GM23248 (cell line): ENCODE data around the gene ENTR1. TPM values are rescaled to one million over a fixed set of nuclear protein-coding genes. Genes with fewer than 3 reads are reported as not detected.

Source experiments
- DNase-seq: peaks from one replicate; pipeline ENCODE4 v3.0.0-alpha.2; 2015
- H2AFZ ChIP-seq: fragments of 200-600 bp; sonication (generic); 2 replicates; pipeline ENCODE4 v1.6.1; 2016; ENCODE audit warnings: antibody characterized with exemption
- H3F3A ChIP-seq: fragments of 200-600 bp; sonication (generic); 2 replicates; pipeline ENCODE4 v1.6.1; 2016; ENCODE audit warnings: mild to moderate bottlenecking, antibody characterized with exemption, mixed run types; ENCODE audit not compliant: insufficient read depth
- H3K27ac ChIP-seq: fragments of 200-600 bp; sonication (generic); 2 replicates; pipeline ENCODE4 v1.5.1; 2016; ENCODE audit warnings: mild to moderate bottlenecking
- H3K27me3 ChIP-seq: fragments of 200-600 bp; sonication (generic); replicated peaks from 2 replicates; pipeline ENCODE4 v1.6.1; 2016; ENCODE audit warnings: mild to moderate bottlenecking; ENCODE audit not compliant: insufficient read depth
- H3K36me3 ChIP-seq: fragments of 200-600 bp; sonication (generic); 2 replicates; pipeline ENCODE4 v1.6.1; 2016; ENCODE audit warnings: low read depth, mild to moderate bottlenecking
- H3K4me1 ChIP-seq: fragments of 200-600 bp; sonication (generic); 2 replicates; pipeline ENCODE4 v1.6.1; 2016; ENCODE audit warnings: mild to moderate bottlenecking; ENCODE audit not compliant: insufficient read depth
- H3K4me2 ChIP-seq: fragments of 200-600 bp; sonication (generic); one replicate; pipeline ENCODE4 v1.6.1; 2016; ENCODE audit warnings: mild to moderate bottlenecking; ENCODE audit not compliant: unreplicated experiment
- H3K4me3 ChIP-seq: fragments of 200-600 bp; sonication (generic); 2 replicates; pipeline ENCODE4 v1.5.1; 2016; ENCODE audit warnings: mild to moderate bottlenecking
- H3K79me2 ChIP-seq: fragments of 200-600 bp; sonication (generic); 2 replicates; pipeline ENCODE4 v1.6.1; 2016; ENCODE audit warnings: mild to moderate bottlenecking; ENCODE audit not compliant: insufficient read depth
- H3K9ac ChIP-seq: fragments of 200-600 bp; sonication (generic); 2 replicates; pipeline ENCODE4 v1.6.1; 2016; ENCODE audit warnings: mild to moderate bottlenecking
- H3K9me2 ChIP-seq: fragments of 200-600 bp; sonication (generic); 2 replicates; pipeline ENCODE4 v1.6.1; 2016; ENCODE audit warnings: mixed run types, mild to moderate bottlenecking, moderate library complexity; ENCODE audit not compliant: insufficient read depth
- H3K9me3 ChIP-seq: fragments of 200-600 bp; sonication (generic); one replicate; pipeline ENCODE4 v1.6.1; 2017; ENCODE audit warnings: low read depth
- H4K20me1 ChIP-seq: fragments of 200-600 bp; sonication (generic); 2 replicates; pipeline ENCODE4 v1.6.0; 2016; ENCODE audit not compliant: insufficient read depth
- EZH2 ChIP-seq: fragments of 200-600 bp; sonication (generic); IDR thresholded peaks from 2 replicates; pipeline ENCODE4 v1.6.1; 2018; ENCODE audit warnings: antibody characterized with exemption, mild to moderate bottlenecking; ENCODE audit not compliant: insufficient read depth, poor library complexity, severe bottlenecking
- EZH2phosphoT487 ChIP-seq: fragments of 200-600 bp; sonication (generic); IDR thresholded peaks from 2 replicates; pipeline ENCODE4 v1.6.1; 2018; ENCODE audit warnings: antibody characterized with exemption, moderate library complexity, mild to moderate bottlenecking, low read depth; ENCODE audit not compliant: insufficient read depth
- WGBS, 2 experiments: methylation state at CpG; one replicate each; pipeline ENCODE4 v1.1.6; 2015 to 2017; ENCODE audit warnings: low lambda C conversion rate in 2 of 2, low coverage in 1 of 2; ENCODE audit errors: missing lambda C conversion rate in 2 of 2; 5-methylcytosine and 5-hydroxymethylcytosine counted together
- in situ Hi-C: fragments of 300-500 bp; cut with MboI; formaldehyde crosslinking; loops from 2 replicates; pipeline ENCODE4 v1.15.0; 2020
- polyA plus RNA-seq: library from polyadenylated mRNA; unstranded; fragments of >200 nt; fragmentation: Nextera tagmentation; extraction: Ambion mirVana; gene quantifications from 2 replicates; pipeline ENCODE4 v1.2.1, GENCODE V29; 2016
- total RNA-seq: library from RNA; depleted of rRNA; stranded (reverse); fragments of >200 nt; shearing (Covaris generic); gene quantifications from 2 replicates; pipeline ENCODE4 v1.2.3, GENCODE V29; 2014

Gene ENTR1
- total and polyA plus RNA-seq, 2 experiments from 2014 or later, result 11.2 to 36.4 TPM

GRCh38 chr9:136441191-136441680 lies 30.8 kb upstream of the ENTR1 start:
- Histone ChIP-seq H3K9ac (no peak overlapping the region), H3K4me1 (peaks cover 12% of the 10 kb centered on the region), H3K4me2 (no peak overlapping the region), H3K36me3 (peaks cover 28% of the 10 kb centered on the region), H4K20me1 (peaks cover 8% of the 10 kb centered on the region; the same call in 1 of the 2 replicates), H3K4me3 (no peak overlapping the region), H3K79me2 (peaks cover 35% of the 10 kb centered on the region), H3F3A (peaks cover 15% of the 10 kb centered on the region), H3K27me3 (no peaks in the 10 kb centered on the region), H2AFZ (no peak overlapping the region), H3K27ac (no peak overlapping the region), H3K9me3 (no peaks in the 10 kb centered on the region), H3K9me2 (no peaks in the 10 kb centered on the region)
- peak; percentile 38 for DNase-seq
- in situ Hi-C loops, result no loop called here
- WGBS, 2 experiments, result 83 to 84% methylated on average over 15 of the region's 15 CpGs
- no peak for TF ChIP-seq EZH2
- no peak for TF ChIP-seq EZH2phosphoT487

DNA sequence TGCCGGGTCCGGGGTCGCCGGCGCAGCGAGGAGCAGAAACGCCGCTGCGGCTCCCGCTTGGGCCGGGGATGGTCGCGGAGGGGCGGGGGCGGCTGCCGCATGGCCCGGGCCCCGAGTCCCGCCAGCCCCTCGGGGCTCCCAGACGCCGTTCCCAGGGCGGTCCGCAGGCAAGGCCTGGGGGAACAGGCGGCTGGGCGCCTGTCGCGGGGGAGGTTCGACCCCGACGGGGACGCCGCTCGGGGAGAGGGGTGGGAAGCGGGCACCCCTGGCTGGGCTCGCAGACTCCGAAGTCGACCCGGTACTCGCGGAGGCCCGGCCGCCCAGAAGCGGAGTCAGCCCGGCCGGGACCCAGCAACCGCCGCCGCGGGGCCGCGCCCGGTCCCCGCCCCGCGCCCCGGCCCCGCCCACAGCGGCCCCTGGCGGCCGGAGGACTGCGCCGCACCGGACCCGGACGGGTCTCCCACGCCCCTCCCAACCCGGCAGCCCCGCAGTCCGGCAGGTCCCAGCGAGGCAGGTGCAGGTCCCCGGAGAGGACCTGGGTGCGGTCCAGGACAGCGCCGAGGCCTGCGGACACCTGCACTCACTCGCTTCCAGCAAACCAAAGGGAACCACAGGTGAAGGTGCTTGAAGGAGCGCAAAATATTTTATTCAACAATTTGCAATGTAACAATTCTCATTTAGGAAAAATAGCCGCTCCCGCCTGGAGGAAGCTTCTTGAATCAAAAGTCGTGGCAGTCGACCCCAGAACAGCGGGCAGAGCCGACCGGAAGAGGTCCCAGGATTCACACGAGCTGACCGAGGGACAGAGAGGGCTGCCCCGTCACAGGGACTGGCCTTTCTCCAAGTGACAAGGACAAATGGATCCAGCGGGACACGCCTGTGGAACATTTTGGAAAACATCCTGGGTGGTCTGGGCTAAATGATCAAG lies 29.3 kb upstream of the ENTR1 start, which contains the start of gene INPP5E:
TSS of gene INPP5E (minus strand) at position 365 of the 928 bp plus-strand sequence. CDS start 426 bp downstream, outside the sequence.
- 6 to 10% methylated on average over 33 to 55 of the region's 90 CpGs for WGBS, 2 experiments
- DNase-seq, result peak; percentile 81
- no peaks in the 10 kb centered on the region for H3K27me3 ChIP-seq
- H3K4me2 ChIP-seq, result peak within 1 kb of the TSS; percentile 92
- TF ChIP-seq EZH2, result no peak
- no peak for TF ChIP-seq EZH2phosphoT487
- H3K9me2 ChIP-seq, result no peaks in the 10 kb centered on the region
- peaks cover 44% of the 10 kb centered on the region for H3K79me2 ChIP-seq
- peak within 1 kb of the TSS; percentile 55 for H2AFZ ChIP-seq
- peak within 1 kb of the TSS; percentile 83 for H3K4me3 ChIP-seq
- peaks cover 8% of the 10 kb centered on the region; the same call in 1 of the 2 replicates for H4K20me1 ChIP-seq
- H3K4me1 ChIP-seq, result peaks cover 12% of the 10 kb centered on the region
- peaks cover 22% of the 10 kb centered on the region for H3K36me3 ChIP-seq
- in situ Hi-C loops, result no loop called here
- H3F3A ChIP-seq, result peaks cover 13% of the 10 kb centered on the region
- peak within 1 kb of the TSS; percentile 38 for H3K27ac ChIP-seq
- peak within 1 kb of the TSS; percentile 82 for H3K9ac ChIP-seq
- no peaks in the 10 kb centered on the region for H3K9me3 ChIP-seq

GRCh38 chr9:136438548-136439480 lies 28.4 kb upstream of the ENTR1 start:
- WGBS, 2 experiments, result 1 to 2% methylated on average over 52 to 75 of the region's 91 CpGs
- peaks cover 49% of the 10 kb centered on the region for H3K79me2 ChIP-seq
- H3K9me3 ChIP-seq, result no peaks in the 10 kb centered on the region
- H3F3A ChIP-seq, result peaks cover 13% of the 10 kb centered on the region
- no peak for TF ChIP-seq EZH2phosphoT487
- no peak for TF ChIP-seq EZH2
- H3K27me3 ChIP-seq, result no peaks in the 10 kb centered on the region
- in situ Hi-C loops, result no loop called here
- H3K27ac ChIP-seq, result peak overlapping the region; percentile 38
- peaks cover 8% of the 10 kb centered on the region; the same call in 1 of the 2 replicates for H4K20me1 ChIP-seq
- peaks cover 15% of the 10 kb centered on the region for H3K36me3 ChIP-seq
- H3K4me1 ChIP-seq, result peaks cover 12% of the 10 kb centered on the region
- peak overlapping the region; percentile 83 for H3K4me3 ChIP-seq
- peak overlapping the region; percentile 82 for H3K9ac ChIP-seq
- peak overlapping the region; percentile 55 for H2AFZ ChIP-seq
- H3K4me2 ChIP-seq, result peak overlapping the region; percentile 92
- DNase-seq, result peak; percentile 60
- H3K9me2 ChIP-seq, result no peaks in the 10 kb centered on the region
